GM18517 (cell line): ENCODE results near the gene HRK.

Experiments
- ATAC-seq: cut with Tn5 transposase; IDR thresholded peaks from one replicate; pipeline ENCODE4 v1.9.1; 2021; ENCODE audit warnings: mild to moderate bottlenecking, moderate library complexity; ENCODE audit not compliant: unreplicated experiment

Gene HRK

GRCh38 chr12:116870306-116870705, 10.9 kb downstream of the HRK start:
- no peak for ATAC-seq

DNA sequence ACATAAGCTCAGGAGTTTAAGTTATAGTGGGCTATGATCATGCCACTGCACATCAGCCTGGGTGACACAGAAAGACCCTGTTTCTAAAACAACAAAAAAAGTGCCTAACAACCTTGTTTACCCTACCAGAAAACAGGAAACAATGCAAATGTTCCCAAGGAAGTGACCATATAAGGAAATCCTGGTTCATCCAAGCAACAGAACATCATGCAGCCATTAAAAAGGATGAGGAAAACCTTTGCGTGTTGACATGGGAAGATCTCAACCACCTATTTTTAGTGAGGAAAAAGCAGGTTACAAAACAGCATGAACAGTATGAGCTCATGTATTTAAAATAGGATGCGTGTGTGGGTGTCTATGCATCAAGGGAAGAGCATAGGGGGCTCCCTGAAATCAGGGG, 13.7 kb downstream of the HRK start:
- no peak for ATAC-seq

- ATAC-seq = no peak
Measured at GRCh38 chr12:116864371-116865160, 16.7 kb downstream of the HRK start.

- no peak for ATAC-seq
Measured at GRCh38 chr12:116863275-116863767, 17.9 kb downstream of the HRK start.

GRCh38 chr12:116862167-116862566, 19.1 kb downstream of the HRK start:
- ATAC-seq = no peak

- ATAC-seq = no peak
Measured at GRCh38 chr12:116861320-116861719, 19.9 kb downstream of the HRK start.

GRCh38 chr12:116860263-116860662, 21.0 kb downstream of the HRK start:
- ATAC-seq = no peak

- ATAC-seq = no peak
Measured at GRCh38 chr12:116859079-116859478, 22.2 kb downstream of the HRK start.

DNA sequence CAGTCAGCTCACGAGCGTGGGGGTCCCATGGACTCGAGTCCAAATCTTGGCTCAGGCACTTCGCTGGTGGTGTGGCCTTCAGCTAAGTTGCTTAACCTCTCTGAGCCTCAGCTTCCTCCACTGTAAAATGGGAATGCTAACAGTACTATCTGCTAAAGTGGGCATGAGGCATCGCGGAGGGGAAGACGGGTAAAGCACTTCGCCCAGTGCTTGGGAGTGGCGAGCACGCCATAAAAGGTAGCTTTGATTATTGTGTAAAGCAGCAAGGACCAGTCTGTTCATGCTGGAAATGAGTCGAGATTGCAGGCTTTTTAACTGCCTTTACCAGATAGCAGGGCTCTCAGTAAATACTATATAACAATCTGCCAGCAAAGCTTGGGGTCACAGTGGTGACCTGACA, 24.5 kb downstream of the HRK start:
- ATAC-seq = no peak

DNA sequence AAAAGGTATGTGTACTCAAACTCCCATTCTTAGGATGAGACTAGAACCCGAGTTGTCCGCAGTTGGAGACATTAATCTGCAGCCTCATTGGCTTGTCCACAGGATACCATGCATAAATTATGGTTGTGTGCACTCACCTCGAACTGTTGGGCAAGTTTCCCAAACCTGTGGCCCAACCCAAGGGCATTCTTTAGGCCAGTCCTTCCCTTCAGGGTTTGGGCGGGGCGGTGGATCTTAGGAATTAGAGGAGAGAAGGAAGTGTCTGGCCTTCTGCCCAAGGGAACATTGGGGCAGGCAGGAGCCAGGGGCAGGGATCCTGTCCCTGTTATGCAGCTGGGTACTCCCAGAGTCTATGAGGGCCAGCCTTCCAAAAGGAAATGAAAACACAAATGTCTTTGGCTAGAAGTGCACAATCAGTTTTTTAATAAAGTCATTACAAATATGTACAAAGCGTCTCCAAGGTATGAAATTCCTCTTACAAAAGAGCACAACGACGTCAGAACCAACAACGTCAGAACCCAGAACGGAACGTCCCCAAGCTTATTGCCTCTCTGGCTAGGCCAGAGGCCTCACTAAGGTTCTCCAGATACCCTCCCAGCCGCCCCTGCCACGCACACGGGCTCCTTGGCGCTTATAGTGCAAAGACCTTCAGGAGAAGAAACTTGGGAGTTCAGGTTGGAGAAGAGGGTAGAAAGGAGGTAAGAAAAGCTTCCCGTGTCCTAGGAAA, 25.3 kb downstream of the HRK start:
- ATAC-seq = no peak

DNA sequence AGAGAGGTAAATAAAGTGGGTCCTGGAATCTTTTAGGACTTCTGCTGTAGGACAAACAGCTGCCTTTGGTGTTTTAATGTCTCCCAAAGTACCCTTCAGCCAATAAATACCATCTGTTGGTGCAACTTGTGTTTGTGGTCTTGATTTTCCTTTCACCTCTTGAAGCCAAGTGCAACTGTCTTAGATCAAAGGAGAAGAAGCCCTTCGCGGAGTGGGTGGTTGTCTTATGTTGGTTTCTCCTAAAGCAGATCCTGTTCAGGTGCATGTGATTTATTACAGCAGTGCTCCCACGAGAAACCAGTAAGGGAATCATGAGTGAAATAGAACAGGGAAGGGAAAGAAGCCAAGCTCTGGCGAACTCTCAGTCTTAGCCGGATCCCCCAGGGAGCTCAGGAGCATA, 27.7 kb downstream of the HRK start:
- no peak for ATAC-seq

DNA sequence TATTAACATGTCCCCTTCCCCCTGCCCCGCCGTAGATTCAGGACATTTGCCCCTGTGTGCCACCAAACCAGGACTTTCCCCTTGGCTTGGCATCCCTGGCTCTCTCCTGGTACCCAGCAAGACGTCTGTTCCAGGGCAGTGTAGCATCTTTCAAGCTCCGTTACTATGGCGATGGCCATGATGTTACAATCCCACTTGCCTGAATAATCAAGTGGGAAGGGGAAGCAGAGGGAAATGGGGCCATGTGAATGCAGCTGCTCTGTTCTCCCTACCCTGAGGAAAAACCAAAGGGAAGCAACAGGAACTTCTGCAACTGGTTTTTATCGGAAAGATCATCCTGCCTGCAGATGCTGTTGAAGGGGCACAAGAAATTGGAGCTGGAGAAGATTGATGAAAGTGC, 28.9 kb downstream of the HRK start:
- no peak for ATAC-seq

- ATAC-seq = no peak
Measured at GRCh38 chr12:116849216-116849615, 32.0 kb downstream of the HRK start.

GRCh38 chr12:116843085-116843484, 38.2 kb downstream of the HRK start:
- no peak for ATAC-seq

DNA sequence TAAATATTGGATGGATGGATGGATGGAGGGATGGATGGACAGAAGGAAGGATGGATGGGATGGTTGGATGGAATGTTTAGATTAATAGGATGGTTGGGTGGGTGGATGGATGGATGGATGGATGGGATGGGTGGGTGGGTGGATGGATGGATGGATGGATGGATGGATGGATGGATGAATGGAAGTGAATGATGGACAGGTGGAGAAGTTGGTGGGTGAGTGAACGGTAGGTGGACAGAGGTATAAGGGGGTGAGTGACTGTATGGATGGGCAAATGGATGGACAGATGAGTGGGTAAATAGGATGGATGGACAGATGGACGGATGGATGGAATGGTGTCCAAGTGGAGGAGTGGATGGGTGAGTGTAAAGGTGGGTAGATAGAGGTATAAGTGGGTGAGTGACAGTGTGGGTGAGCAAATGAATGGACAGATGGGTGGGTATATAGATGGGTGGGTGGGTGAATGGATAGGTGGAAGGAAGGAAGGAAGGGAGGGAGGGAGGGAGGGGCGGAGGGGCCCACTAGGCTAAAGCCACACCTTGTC, 41.9 kb downstream of the HRK start:
- ATAC-seq = no peak

DNA sequence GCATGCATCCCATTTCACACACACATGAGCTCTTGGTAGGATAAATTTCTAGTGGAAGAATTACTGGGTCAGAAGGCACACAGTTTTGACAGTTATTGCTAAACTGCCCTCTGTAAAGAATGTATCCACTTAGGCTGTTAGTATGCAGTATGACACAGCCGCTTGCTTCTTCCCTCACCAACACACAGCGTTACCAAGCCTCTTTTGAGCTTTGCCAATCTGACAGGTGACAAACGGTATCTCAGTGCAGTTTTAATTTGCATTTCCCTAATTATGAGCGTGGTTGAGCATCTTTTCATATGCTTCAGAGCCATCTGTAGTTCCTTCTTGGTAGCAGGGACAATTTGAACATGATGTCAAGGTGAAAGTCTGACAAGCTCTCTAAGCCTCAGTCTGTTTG, 42.9 kb downstream of the HRK start:
- ATAC-seq = no peak

DNA sequence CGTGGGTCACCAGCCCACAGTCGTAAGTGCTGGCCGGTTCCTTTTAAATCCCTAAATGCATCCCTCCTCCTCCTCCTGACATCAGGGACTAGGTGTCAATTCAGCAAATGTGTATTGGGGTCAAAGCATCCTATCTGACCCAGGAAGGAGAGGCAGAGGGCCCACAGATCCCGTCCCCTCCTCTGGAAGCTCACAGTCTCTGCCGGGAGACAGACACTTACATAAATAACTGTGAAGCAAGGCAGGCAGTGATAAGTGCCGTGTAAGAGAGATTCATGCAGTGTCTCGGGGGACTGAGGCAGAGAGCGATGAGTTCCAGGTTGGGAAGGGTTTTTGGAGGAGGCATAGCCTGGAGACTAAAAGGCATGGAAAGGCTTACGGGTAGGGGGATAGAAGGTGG, 44.1 kb downstream of the HRK start:
- ATAC-seq = no peak

GRCh38 chr12:116835484-116835883, 45.8 kb downstream of the HRK start:
- ATAC-seq = no peak

DNA sequence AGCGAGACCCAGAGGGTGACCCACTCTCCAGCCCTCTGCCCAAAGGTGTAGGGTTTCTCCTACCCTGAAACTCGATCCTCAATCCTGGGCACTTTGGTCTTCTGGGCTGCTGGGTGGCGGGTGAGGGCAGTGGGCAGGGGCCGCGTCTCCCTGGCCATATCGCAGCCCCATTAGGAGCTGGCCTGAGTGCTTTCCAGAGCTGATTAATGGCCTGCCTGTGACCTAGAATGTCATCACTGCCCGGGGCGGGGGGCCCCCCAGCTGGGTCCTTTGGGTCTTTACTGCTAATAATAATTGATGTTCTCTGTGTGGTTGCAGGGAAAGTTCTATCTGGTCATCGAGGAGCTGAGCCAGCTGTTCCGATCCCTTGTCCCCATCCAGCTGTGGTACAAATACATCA, 47.8 kb downstream of the HRK start:
- ATAC-seq = no peak

DNA sequence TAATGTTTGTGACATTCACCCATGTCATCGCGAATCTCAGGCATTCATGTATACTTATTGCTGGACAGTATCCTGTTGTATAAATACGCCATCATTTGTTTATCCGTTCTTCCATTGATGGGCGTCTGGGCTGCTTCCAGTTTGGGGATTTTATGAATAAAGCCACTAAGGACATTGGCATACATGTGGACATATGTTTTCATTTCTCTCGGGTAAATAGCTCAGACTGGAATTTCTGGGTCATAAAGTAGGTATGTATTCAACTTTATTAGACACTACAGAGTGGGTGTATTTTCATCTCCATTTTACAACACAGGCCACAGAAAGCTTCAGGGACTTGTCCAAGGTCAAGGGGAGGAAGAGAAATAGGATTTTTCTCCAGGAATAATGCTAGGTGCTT, 48.9 kb downstream of the HRK start:
- no peak for ATAC-seq

DNA sequence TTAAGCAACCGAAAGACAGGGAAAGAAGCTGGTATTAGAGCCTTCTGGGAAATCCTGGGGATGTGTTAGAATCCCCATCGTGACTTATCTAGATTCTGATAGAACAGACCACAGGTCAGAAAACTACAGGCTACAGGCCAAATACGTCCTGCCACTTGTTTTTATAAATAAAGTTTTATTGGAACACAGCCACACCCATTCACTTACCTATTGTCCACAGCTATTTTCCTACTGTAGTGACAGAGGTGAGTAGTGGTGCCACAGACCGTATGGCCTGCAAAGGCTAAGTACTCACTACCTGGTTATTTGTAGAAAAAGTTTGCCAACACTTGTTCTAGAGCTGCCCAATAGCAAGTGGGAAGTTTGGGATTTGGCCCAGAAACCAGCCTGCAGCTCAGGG, 53.8 kb downstream of the HRK start:
- ATAC-seq = no peak

- no peak for ATAC-seq
Measured at GRCh38 chr12:116821291-116821690, 60.0 kb downstream of the HRK start.
